SK-N-SH treated with all-trans-retinoic acid at 6 μM for 48 hours (cell line): ENCODE data around the gene MOK.

Experiments
- CREB5 ChIP-seq: fragments of 250-450 bp; sonication (Bioruptor Pico); IDR thresholded peaks from 2 replicates; pipeline ENCODE4 v1.5.1; 2020; ENCODE audit warnings: low read depth, mild to moderate bottlenecking, moderate library complexity
- ESRRG ChIP-seq: fragments of 250-450 bp; sonication (Bioruptor Pico); IDR thresholded peaks from 2 replicates; pipeline ENCODE4 v1.6.1; 2021; ENCODE audit warnings: mild to moderate bottlenecking
- ISL1 ChIP-seq: fragments of 250-450 bp; sonication (Bioruptor Pico); IDR thresholded peaks from 2 replicates; pipeline ENCODE4 v2.1.2; 2022; ENCODE audit warnings: mild to moderate bottlenecking, moderate library complexity
- POU6F1 ChIP-seq: fragments of 250-450 bp; sonication (Bioruptor Pico); IDR thresholded peaks from 2 replicates; pipeline ENCODE4 v1.8.0; 2021; ENCODE audit warnings: low read depth, mild to moderate bottlenecking, moderate library complexity, borderline replicate concordance
- SNAI2 ChIP-seq: fragments of 250-450 bp; sonication (Bioruptor Pico); IDR thresholded peaks from 2 replicates; pipeline ENCODE4 v1.5.0; 2020; ENCODE audit warnings: mild to moderate bottlenecking, moderate library complexity

- TF ChIP-seq ESRRG (CRISPR knock-in tag): no peak
- TF ChIP-seq SNAI2 (CRISPR knock-in tag): no peak
- no peak for TF ChIP-seq CREB5 (CRISPR knock-in tag)
- no peak for TF ChIP-seq POU6F1 (CRISPR knock-in tag)
- no peak for TF ChIP-seq ISL1 (CRISPR knock-in tag)
Observed at GRCh38 chr14:102218688-102219087, 86.3 kb downstream of the MOK start.
